ELF-1 (cell line): Measurements from ENCODE around the gene IGSF3.
A peak's percentile ranks its signal among the peaks of the same experiment; 100 is the strongest.
"Not testable (repeated sequence)": the region's sequence is repeated elsewhere in the genome, so short reads cannot be mapped to it uniquely, and the experiment has no call there.

Source experiments
- DNase-seq: peaks from one replicate; pipeline ENCODE4 v3.0.0-alpha.2; 2016; ENCODE audit warnings: low read depth, low spot score

The IGSF3 gene

GRCh38 chr1:116579259-116579875 is 88.2 kb downstream of the IGSF3 start:
- DNase-seq = no peak

DNA sequence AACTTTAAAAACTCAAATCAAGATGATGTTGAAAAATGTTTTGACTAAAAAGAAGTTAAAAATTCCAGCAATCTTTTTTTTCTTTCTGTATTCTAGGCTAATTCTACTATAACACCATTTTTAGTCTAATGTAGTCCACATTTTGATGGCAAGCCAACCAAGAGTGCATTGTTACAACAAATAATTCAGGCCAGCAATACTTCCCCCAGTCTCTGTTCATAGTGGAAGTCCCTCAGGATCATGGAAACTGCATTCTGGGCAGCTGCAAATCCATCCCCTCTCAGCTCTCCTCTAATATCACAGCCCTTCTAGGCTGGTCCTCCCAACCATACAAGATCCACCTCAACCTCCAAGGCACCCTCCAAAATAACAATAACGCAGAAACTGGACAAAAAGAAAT is 89.0 kb downstream of the IGSF3 start:
- no peak for DNase-seq

- no peak for DNase-seq
Observed at GRCh38 chr1:116577759-116578314, 89.7 kb downstream of the IGSF3 start.

DNA sequence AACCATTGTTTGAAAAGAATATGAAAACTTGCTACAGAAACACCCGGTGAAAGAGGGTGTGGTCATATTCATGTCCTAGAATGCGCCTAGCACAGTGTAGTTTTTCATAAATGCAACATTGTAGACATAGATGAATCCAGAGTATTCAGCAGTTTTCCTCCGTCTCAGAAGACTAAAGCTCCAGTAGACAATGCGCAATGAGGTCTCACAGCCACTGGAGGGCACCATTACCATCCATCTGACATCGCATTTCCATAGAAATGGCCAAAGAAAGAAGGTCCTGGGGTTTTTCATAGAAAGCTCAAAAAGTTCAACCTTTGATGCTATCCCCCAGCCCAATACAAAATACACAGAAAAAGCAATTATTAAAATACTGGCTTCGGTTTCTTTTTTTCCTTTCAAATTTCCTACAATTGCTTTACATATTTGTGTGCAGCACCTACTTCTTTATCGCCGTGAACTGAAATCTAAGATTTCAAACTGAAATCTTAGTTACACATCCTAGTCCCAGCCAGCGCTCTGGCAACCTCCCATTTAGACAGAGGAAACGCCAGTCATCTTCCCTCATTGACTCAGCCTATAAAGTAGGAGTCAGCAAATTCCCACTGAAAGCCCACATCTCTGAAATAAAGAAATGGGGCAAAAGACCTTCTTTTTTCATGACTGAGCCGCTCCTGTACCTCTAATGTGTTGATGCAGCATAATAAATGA is 92.8 kb downstream of the IGSF3 start:
- DNase-seq = peak; percentile 59

DNA sequence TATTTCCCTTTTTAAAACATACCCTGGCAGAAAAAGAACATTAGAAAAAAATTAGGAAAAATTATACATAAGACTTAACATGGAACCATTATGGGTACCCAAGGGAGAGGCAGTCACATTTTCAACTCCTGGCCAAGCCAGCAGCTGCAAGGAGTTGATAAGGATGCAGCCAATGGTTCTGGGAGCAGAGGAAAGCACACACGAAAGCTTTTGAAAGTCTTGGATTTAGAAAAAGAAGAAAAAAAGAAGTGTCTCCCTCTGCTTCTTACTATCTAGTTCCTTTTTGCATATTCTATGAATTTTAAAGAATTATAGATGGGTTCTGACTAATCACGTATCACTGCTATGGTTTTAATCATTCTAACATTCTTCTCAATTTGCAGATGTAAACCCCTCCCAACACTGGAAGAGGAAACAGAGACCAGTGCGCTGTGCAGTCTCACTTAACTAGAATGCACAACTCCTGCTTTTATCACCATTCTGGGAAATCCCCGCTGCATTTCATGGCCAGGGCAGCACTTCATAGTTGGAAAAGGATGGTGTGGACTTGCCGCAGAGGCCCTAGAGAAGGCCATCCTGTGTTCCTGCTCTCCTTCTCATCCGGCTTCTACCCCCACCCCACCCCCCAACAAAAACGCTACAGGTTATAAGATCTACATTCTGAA is 94.0 kb downstream of the IGSF3 start:
- DNase-seq = no peak

- no peak for DNase-seq
Observed at GRCh38 chr1:116572771-116573430, 94.6 kb downstream of the IGSF3 start.

- no peak for DNase-seq
Observed at GRCh38 chr1:116572099-116572498, 95.4 kb downstream of the IGSF3 start.

DNA sequence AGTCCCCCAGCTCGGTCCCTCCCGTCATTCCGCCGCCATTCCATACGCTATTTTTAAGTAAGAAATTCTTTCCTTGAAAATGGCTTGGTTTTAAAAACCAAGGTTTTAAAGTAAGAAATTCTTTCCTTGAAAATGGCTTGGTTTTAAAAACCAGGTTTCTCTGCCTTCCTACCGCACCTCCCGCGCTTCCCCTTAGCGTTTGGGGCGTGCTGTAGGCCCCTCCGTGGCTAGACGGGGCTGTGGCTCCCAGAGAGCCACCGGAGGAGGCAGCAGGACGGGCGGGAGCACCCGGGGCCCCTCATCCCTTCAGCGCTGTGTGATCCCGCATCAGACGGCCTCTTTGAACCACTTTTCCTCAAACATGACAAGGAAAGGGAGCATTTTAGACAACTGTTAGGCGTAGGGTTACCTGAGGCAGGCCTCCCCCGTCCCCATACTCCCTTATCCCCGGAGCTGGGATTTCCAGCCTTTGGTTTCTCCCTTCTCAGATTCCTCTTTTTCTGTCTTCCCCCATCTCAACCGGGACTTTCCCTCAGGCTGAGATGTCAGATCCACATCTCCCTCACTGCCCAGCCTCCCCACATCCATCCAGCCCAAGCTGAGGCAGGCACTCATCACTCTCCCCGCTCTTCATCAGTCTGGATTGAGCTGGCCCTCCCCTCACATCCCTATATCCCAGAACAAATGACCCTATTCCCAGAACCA is 96.2 kb downstream of the IGSF3 start:
- peak; percentile 49 for DNase-seq

DNA sequence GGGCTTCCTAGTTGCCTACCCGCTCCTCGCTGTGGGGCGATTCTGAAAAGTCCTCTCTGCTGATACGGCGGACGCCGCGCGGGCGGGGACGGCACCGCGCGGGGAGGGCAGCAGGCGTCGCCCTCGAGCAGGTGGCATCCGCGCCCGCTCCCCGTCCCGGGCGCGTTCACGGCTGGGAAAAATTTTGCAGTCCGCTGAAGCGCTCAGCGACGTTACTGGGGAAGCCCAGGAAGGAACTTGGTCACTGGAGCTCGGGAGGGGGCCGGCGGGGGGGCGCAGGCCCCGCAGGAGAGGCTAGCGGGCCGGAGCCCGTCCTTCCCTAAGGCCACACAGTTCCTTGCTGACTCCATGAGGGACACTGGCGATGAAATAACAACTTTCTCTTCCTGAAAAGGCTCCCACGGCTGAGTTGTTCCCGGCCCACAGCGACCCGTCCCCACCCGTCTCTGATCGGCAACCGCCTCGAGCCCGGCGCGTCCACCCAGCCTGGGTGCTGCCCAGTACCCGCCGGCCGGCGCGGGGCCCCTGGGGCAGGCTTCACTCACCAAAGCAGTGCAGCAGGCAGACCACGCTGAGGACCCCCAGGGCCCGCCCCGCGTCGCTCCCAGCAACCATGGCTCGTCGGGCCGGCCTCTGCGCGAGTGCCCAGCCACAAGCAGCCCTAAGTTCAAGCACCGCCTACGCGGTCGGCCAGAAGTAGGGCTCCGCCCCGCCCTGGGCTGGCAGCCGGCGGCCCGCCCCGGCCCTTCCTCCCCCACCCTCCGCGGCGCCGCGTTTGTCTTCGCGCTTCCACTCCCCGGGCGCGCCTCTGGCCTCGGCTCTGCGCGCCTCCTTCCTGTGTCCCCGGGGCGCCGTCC is 96.9 kb downstream of the IGSF3 start, which contains the start of gene CD58:
Gene CD58 (minus strand): TSS at position 669 of the 857 bp plus-strand sequence. CDS start 54 bp downstream, at position 615.
- peak; percentile 94 for DNase-seq

DNA sequence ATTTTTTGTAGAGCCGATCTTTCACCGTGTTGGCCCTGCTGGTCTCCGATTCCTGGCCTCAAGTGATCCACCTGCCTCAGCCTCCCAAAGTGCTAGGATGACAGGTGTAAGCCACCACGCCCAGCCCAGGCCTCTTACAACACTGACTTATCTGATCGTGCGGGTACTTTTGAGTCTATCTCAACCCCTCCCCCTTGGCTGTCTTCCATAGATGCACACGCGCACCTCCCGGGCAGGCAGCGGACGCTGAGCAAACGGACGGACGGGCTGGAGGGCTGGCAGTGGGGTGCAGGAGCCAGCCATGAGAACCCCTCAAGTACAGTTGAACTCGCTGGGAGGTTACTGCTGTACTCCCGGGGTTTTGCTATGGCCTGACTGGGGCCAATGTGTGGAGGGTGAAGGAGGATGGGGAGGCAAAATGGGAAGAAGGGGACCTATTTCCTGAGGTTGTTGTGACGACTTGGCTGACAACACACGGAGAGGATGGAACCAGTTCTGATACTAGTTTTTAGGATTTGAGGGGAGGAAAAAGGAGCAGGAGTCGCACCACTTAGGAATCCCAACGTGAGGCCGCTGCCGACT is 97.7 kb downstream of the IGSF3 start:
- DNase-seq = no peak

- DNase-seq = no peak
Observed at GRCh38 chr1:116569381-116569670, 98.2 kb downstream of the IGSF3 start.

GRCh38 chr1:116568662-116569380 is 98.7 kb downstream of the IGSF3 start:
- DNase-seq = no peak

DNA sequence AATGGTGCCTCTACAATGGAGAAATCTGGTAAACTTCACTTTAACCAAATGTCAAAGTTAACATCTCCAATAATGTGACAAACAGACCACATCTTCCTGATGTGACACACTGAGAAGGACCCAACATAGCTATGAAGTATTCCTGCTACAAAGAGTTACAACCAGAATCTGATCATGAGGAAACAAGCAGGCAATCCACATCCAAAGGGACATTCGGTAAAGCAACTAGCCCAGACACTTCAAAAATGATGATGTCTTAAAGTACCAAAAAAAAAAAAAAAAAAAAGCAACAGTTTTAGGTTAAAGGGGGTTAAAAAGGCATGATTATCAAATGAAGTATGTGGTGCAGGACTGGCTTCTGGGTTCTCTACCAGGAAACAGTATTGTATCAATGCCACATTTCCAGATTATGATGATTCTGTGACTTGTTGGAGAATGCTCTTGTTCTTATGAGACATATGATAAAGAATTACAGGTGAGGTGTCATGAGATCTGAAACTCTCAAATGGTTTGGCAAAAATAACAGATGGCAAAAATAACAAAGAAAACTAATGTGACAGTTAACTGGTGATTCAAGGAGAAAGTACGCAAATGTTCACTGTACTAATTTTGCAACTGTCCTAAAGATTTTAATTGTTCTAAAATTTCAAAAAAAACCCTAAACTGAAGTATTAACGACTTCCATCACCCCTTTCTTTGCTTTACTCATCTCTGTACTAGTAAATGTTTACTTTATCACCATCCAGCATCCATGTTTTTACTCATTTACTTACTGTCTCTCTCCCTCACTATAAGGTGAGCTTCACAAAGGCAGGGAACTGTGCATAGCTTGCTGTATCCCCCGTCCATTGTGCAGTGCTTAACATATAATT is 99.5 kb downstream of the IGSF3 start:
- no peak for DNase-seq

DNA sequence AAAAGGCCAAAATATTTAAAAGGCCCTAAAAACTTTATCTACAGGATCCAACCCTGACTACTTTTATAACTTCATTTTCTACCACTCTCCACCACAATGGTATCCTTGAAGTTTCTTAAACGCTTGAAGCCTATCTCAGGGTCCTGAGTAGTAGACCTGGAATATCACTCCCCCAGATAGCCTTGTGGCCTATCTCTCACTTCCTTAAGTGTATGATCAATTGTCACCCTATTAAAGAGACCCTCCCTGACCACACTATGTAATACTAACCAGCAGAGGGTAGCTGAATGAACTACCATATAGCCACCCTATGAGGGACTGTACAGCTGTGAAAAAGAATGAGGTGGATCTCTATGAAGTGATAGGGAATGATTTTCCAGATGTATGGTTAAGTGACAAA is 102.3 kb downstream of the IGSF3 start:
- DNase-seq = no peak

DNA sequence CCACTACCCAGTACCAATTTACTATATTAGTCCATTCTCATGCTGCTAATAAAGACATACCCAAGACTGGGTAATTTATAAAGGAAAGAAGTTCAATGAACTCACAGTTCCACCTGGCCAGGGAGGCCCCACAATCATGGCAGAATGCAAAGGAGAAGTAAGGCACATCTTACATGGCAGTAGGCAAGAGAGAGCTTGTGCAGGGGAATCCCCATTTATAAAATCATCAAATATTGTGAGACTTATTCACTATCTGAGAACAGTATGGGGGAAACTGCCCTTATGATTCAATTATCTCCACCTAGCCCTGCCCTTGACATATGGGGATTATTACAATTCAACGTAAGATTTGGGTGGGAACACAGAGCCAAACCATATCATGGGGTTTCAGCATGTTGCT is 103.1 kb downstream of the IGSF3 start:
- no peak for DNase-seq

GRCh38 chr1:116562465-116562864 is 105.1 kb downstream of the IGSF3 start:
- DNase-seq = not testable (repeated sequence)

GRCh38 chr1:116561563-116561962 is 106.0 kb downstream of the IGSF3 start:
- no peak for DNase-seq

DNA sequence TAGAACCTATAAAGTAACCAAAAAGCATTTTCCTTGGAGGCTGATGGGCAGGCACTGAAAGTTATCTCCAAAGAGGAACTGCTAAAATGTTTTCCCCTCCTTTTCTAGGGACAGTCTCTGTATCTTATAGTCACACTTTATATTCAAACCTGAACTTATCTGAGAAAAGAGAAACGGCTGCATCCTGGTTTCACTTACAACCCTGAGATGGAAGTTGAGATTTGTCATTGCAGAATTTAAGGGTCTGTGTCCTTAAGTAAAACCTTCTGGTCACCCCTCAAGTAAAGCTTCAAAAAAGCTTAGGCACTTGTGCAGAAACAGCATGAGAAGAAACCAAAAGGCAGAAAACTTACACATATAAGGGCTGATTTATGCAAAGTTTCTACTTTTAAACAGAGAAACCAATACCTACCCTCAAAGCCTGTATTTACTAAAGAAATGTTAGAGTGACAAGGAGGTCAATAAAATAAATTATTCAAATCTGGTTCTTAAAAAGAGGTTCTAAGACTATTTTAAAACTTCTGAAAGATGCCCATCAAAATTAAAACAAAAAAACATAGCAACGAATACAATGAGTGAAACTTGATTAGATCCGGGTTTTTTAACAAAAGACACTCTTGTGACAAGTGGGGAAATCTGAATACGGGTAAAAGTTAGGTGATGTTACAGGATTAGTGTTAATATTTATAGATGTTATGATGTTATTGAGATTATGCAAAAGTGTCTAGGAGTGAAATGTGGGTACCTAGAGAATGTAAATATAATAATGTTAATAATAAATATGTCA is 106.6 kb downstream of the IGSF3 start:
- no peak for DNase-seq
